ENCODE data around the gene PUS10.

The PUS10 gene

GRCh38 chr2:60954139-60954538 lies 63.9 kb downstream of the PUS10 start:
- no peak for DNase-seq (ENCODE audit: extremely low spot score)
- CTCF ChIA-PET = no interaction called here
- POLR2A ChIA-PET = no interaction called here
- TF ChIP-seq ELF4 (IDR thresholded peaks at IDR 0.05) (no peak), LEF1 (IDR thresholded peaks at IDR 0.05; ENCODE audit: borderline replicate concordance) (no peak), FOXA1 (IDR thresholded peaks at IDR 0.05) (no peak), BHLHE40 (IDR thresholded peaks at IDR 0.05; ENCODE audit: borderline replicate concordance) (no peak), SUZ12 (IDR thresholded peaks at IDR 0.05) (no peak), CTBP1 (IDR thresholded peaks at IDR 0.05; ENCODE audit: borderline replicate concordance) (no peak), PKNOX1 (IDR thresholded peaks at IDR 0.05) (no peak), L3MBTL2 (conservative IDR thresholded peaks at IDR 0.05) (no peak), ZNF384 (IDR thresholded peaks at IDR 0.05) (no peak), FOXM1 (IDR thresholded peaks at IDR 0.05; ENCODE audit: borderline replicate concordance) (no peak), NFRKB (IDR thresholded peaks at IDR 0.05) (no peak), HDGF (IDR thresholded peaks at IDR 0.05; ENCODE audit: borderline replicate concordance) (no peak), ARNT (IDR thresholded peaks at IDR 0.05) (no peak), FOXK2 (IDR thresholded peaks at IDR 0.05) (no peak), TARDBP (IDR thresholded peaks at IDR 0.05) (no peak), SP1 (IDR thresholded peaks at IDR 0.05) (no peak)

DNA sequence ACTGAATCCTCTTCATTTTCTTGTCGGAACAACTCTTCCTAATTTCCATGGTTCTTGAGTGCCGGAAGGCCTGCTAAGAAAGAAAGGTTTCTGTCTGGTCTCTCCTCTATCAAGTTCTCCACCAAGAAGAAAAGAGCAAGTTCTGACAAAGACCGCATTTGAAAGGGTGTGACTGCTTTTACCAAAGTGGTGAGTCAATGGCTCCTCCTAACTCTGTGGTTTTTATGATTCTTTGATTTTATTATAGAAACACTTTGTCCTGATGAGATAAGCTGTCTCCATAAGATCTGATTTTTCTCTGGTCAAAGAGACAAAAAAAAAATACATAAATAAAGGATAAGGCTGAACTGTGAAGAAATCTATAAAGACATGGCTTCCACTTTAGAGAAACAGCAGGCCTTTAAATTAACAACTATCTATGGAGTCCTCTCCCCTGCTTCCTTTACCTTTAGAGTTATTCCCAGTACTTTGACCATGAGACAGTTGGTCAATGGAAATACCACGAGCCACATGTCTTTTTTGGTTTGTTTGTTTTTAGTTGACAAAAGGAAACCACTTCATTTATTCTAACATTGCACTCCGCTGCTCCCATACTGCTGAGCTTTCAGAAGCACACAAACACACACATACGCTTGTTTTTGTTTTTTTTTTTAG lies 69.0 kb downstream of the PUS10 start:
- ChIA-PET POLR2A (no interaction called here), CTCF (interaction anchor here (0.6 kb wide), 1 partner anchor 240 kb away, joined by 3 read pairs; no protein-coding TSS in a partner anchor)
- TF ChIP-seq SP1 (IDR thresholded peaks at IDR 0.05) = no peak
- no peak for TF ChIP-seq ARNT (IDR thresholded peaks at IDR 0.05)
- DNase-seq (ENCODE audit: extremely low spot score) = no peak

DNA sequence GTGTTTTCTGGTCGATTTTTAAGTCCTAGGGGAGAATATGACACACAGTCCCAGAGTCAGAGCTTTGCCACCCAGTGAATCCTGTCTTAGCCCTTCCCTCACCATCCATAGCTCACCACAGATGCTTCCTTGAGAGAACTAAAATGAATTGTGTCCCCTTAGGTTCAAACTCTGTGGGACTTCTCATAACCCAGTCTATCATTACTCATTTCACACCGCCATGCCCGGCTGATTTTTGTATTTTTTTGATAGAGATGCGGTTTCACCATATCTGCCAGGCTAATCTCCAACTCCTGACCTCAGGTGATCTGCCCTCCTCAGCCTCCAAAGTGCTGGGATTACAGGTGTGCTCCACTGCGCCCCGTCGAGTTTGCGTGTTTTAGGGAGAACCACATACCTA lies 69.9 kb downstream of the PUS10 start:
- DNase-seq (ENCODE audit: extremely low spot score) = no peak
- ChIA-PET CTCF (no interaction called here), POLR2A (no interaction called here)
- no peak for TF ChIP-seq FOXK2 (IDR thresholded peaks at IDR 0.05)
- TF ChIP-seq ELF4 (IDR thresholded peaks at IDR 0.05) = no peak
- no peak for TF ChIP-seq BHLHE40 (IDR thresholded peaks at IDR 0.05; ENCODE audit: borderline replicate concordance)
- no peak for TF ChIP-seq LEF1 (IDR thresholded peaks at IDR 0.05; ENCODE audit: borderline replicate concordance)
- TF ChIP-seq ARNT (IDR thresholded peaks at IDR 0.05) = no peak
- no peak for TF ChIP-seq NFRKB (IDR thresholded peaks at IDR 0.05)
- TF ChIP-seq L3MBTL2 (conservative IDR thresholded peaks at IDR 0.05) = no peak
- TF ChIP-seq FOXA1 (IDR thresholded peaks at IDR 0.05) = no peak
- no peak for TF ChIP-seq PKNOX1 (IDR thresholded peaks at IDR 0.05)
- no peak for TF ChIP-seq TARDBP (IDR thresholded peaks at IDR 0.05)
- no peak for TF ChIP-seq SUZ12 (IDR thresholded peaks at IDR 0.05)
- TF ChIP-seq CTBP1 (IDR thresholded peaks at IDR 0.05; ENCODE audit: borderline replicate concordance) = no peak
- TF ChIP-seq FOXM1 (IDR thresholded peaks at IDR 0.05; ENCODE audit: borderline replicate concordance) = no peak

- CTCF ChIA-PET = interaction anchor here (0.6 to 1.0 kb wide), 2 partner anchors 27 to 45 kb away, joined by 3 to 5 read pairs; no protein-coding TSS in a partner anchor
- POLR2A ChIA-PET = no interaction called here
- DNase-seq (ENCODE audit: extremely low spot score) = no peak
- no peak for TF ChIP-seq HDGF (IDR thresholded peaks at IDR 0.05; ENCODE audit: borderline replicate concordance)
- no peak for TF ChIP-seq L3MBTL2 (conservative IDR thresholded peaks at IDR 0.05)
- no peak for TF ChIP-seq FOXM1 (IDR thresholded peaks at IDR 0.05; ENCODE audit: borderline replicate concordance)
- no peak for TF ChIP-seq LEF1 (IDR thresholded peaks at IDR 0.05; ENCODE audit: borderline replicate concordance)
- TF ChIP-seq ARNT (IDR thresholded peaks at IDR 0.05) = no peak
- TF ChIP-seq TARDBP (IDR thresholded peaks at IDR 0.05) = no peak
Measured at GRCh38 chr2:60947056-60947455, 71.0 kb downstream of the PUS10 start.

DNA sequence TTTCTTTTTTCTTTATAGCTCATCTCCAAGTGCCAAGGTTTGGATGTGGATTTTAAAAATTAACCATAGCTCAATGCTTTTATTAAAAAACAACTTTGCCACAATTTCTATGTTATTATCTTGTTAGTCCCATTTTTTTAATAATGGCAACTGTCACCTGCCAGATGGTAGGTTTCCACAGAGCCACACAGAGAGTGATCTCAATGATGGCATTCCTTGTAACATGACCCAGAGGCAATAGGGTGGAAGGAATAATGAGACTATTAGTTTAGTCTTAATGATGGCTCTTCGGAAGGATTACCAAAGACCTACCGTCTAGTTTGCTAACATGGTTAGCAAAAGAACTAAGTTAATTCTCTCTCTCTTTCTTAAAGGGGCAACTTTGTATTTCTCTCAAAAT lies 72.7 kb downstream of the PUS10 start:
- CTCF ChIA-PET = no interaction called here
- POLR2A ChIA-PET = no interaction called here
- DNase-seq (ENCODE audit: extremely low spot score) = no peak
- TF ChIP-seq LEF1 (IDR thresholded peaks at IDR 0.05; ENCODE audit: borderline replicate concordance) (no peak), ZNF384 (IDR thresholded peaks at IDR 0.05) (no peak), FOXM1 (IDR thresholded peaks at IDR 0.05; ENCODE audit: borderline replicate concordance) (no peak), SP1 (IDR thresholded peaks at IDR 0.05) (no peak), FOXK2 (IDR thresholded peaks at IDR 0.05) (no peak), ELF4 (IDR thresholded peaks at IDR 0.05) (no peak), HDGF (IDR thresholded peaks at IDR 0.05; ENCODE audit: borderline replicate concordance) (no peak), NFRKB (IDR thresholded peaks at IDR 0.05) (no peak), CTBP1 (IDR thresholded peaks at IDR 0.05; ENCODE audit: borderline replicate concordance) (no peak), BHLHE40 (IDR thresholded peaks at IDR 0.05; ENCODE audit: borderline replicate concordance) (no peak), FOXA1 (IDR thresholded peaks at IDR 0.05) (no peak), PKNOX1 (IDR thresholded peaks at IDR 0.05) (no peak)

DNA sequence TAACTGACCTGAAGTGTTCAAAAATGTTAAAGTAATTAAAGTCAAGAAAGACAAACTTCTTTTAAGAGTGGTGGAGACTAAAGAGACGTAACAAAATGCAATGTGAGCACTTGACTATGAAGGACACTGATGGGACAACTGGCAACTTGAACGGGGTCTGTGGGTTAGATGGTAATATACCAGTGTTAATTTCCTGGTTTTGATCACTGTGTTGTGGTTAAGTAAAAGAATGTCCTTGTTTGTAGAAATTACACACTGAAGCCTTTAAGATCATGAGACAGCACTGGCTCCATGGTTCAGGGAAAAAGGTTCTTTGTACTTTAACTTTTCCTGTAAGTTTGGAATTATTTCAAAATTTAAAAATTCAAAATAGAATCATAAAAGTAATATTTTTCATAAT lies 78.4 kb downstream of the PUS10 start:
- ChIA-PET CTCF (no interaction called here), POLR2A (no interaction called here)
- TF ChIP-seq NFRKB (IDR thresholded peaks at IDR 0.05) (no peak), ELF4 (IDR thresholded peaks at IDR 0.05) (no peak), LEF1 (IDR thresholded peaks at IDR 0.05; ENCODE audit: borderline replicate concordance) (no peak), FOXK2 (IDR thresholded peaks at IDR 0.05) (no peak), TARDBP (IDR thresholded peaks at IDR 0.05) (no peak), PKNOX1 (IDR thresholded peaks at IDR 0.05) (no peak), FOXA1 (IDR thresholded peaks at IDR 0.05) (no peak), ZNF384 (IDR thresholded peaks at IDR 0.05) (no peak), CTBP1 (IDR thresholded peaks at IDR 0.05; ENCODE audit: borderline replicate concordance) (no peak), HDGF (IDR thresholded peaks at IDR 0.05; ENCODE audit: borderline replicate concordance) (no peak), ARNT (IDR thresholded peaks at IDR 0.05) (no peak), BHLHE40 (IDR thresholded peaks at IDR 0.05; ENCODE audit: borderline replicate concordance) (no peak), SP1 (IDR thresholded peaks at IDR 0.05) (no peak), SUZ12 (IDR thresholded peaks at IDR 0.05) (no peak), L3MBTL2 (conservative IDR thresholded peaks at IDR 0.05) (no peak)
- no peak for DNase-seq (ENCODE audit: extremely low spot score)

All from HEK293T (cell line).